Mesodermal cell (in vitro differentiated cells): Measurements from ENCODE around the gene STON1.
"Not testable (repeated sequence)": the region's sequence is repeated elsewhere in the genome, so short reads cannot be mapped to it uniquely, and the experiment has no call there.

Experiments
- H3K27ac ChIP-seq: 2 replicates; pipeline ENCODE4 v1.7.0; 2013; ENCODE audit warnings: mild to moderate bottlenecking, low read depth, low read length, moderate library complexity; ENCODE audit not compliant: severe bottlenecking
- H3K36me3 ChIP-seq: 2 replicates; pipeline ENCODE4 v1.7.1; 2013; ENCODE audit warnings: mild to moderate bottlenecking, low read length, moderate library complexity; ENCODE audit not compliant: control insufficient read depth, insufficient read depth
- H3K4me1 ChIP-seq: one replicate; pipeline ENCODE4 v1.7.1; 2013; ENCODE audit warnings: mild to moderate bottlenecking, low read length; ENCODE audit not compliant: insufficient read depth, control insufficient read depth, poor library complexity, severe bottlenecking
- H3K4me3 ChIP-seq: 2 replicates; pipeline ENCODE4 v1.7.0; 2013; ENCODE audit warnings: low read length, control low read depth, mild to moderate bottlenecking; ENCODE audit not compliant: insufficient read depth, poor library complexity, severe bottlenecking; ENCODE audit errors: extremely low read depth
- H3K9me3 ChIP-seq: 2 replicates; pipeline ENCODE4 v1.7.1; 2013; ENCODE audit warnings: mild to moderate bottlenecking, low read length, moderate library complexity; ENCODE audit not compliant: control insufficient read depth
- WGBS, 2 experiments: methylation state at CpG; one replicate each; pipeline ENCODE4 v1.1.5; 2013; ENCODE audit warnings: missing lambda C conversion rate in 2 of 2; ENCODE audit not compliant: insufficient coverage in 2 of 2; 5-methylcytosine and 5-hydroxymethylcytosine counted together

The STON1 gene

GRCh38 chr2:48619526-48619925 lies 89.6 kb downstream of the STON1 start:
- Histone ChIP-seq H3K9me3 (no peaks in the 10 kb centered on the region), H3K36me3 (no peaks in the 10 kb centered on the region), H3K4me3 (no peak overlapping the region), H3K27ac (no peak overlapping the region), H3K4me1 (no peaks in the 10 kb centered on the region)
- WGBS, 2 experiments, result 95 to 100% methylated on average over 1 to 2 of the region's 2 CpGs

GRCh38 chr2:48620604-48621003 lies 90.7 kb downstream of the STON1 start:
- no peak overlapping the region for H3K4me3 ChIP-seq
- no peaks in the 10 kb centered on the region for H3K9me3 ChIP-seq
- H3K36me3 ChIP-seq, result no peaks in the 10 kb centered on the region
- H3K27ac ChIP-seq, result no peak overlapping the region
- H3K4me1 ChIP-seq, result no peaks in the 10 kb centered on the region
- WGBS, 2 experiments, result 83 to 85% methylated on average over 2 to 4 of the region's 7 CpGs

GRCh38 chr2:48622691-48623090 lies 92.7 kb downstream of the STON1 start:
- not testable (repeated sequence) for H3K9me3 ChIP-seq, H3K4me1 ChIP-seq, H3K36me3 ChIP-seq, H3K4me3 ChIP-seq, H3K27ac ChIP-seq
- 86 to 100% methylated on average over 1 to 3 of the region's 5 CpGs for WGBS, 2 experiments

- H3K4me3 ChIP-seq, result no peak overlapping the region
- no peaks in the 10 kb centered on the region for H3K9me3 ChIP-seq
- H3K27ac ChIP-seq, result no peak overlapping the region
- WGBS, 2 experiments, result no CpG with 5 or more reads among the region's 2 CpGs
- no peaks in the 10 kb centered on the region for H3K4me1 ChIP-seq
- H3K36me3 ChIP-seq, result no peaks in the 10 kb centered on the region
Measured at GRCh38 chr2:48624696-48625095, 94.7 kb downstream of the STON1 start.

GRCh38 chr2:48626047-48626446 lies 96.1 kb downstream of the STON1 start:
- Histone ChIP-seq H3K36me3 (no peaks in the 10 kb centered on the region), H3K4me1 (no peaks in the 10 kb centered on the region), H3K27ac (no peak overlapping the region), H3K9me3 (no peaks in the 10 kb centered on the region), H3K4me3 (no peak overlapping the region)

GRCh38 chr2:48633143-48633542 lies 103.2 kb downstream of the STON1 start:
- Histone ChIP-seq H3K9me3 (peaks cover 4% of the 10 kb centered on the region), H3K36me3 (no peaks in the 10 kb centered on the region), H3K4me1 (no peaks in the 10 kb centered on the region), H3K27ac (no peak overlapping the region), H3K4me3 (no peak overlapping the region)
- 68 to 85% methylated on average over 2 of the region's 5 CpGs for WGBS, 2 experiments

- Histone ChIP-seq H3K9me3 (peaks cover 4% of the 10 kb centered on the region), H3K4me1 (no peaks in the 10 kb centered on the region)
Measured at GRCh38 chr2:48635786-48636185, 105.8 kb downstream of the STON1 start.

GRCh38 chr2:48638261-48638660 lies 108.3 kb downstream of the STON1 start:
- H3K27ac ChIP-seq, result no peak overlapping the region
- 60 to 100% methylated on average over 1 of the region's 1 CpG for WGBS, 2 experiments
- peaks cover 4% of the 10 kb centered on the region for H3K9me3 ChIP-seq
- H3K4me3 ChIP-seq, result no peak overlapping the region
- no peaks in the 10 kb centered on the region for H3K4me1 ChIP-seq
- no peaks in the 10 kb centered on the region for H3K36me3 ChIP-seq

More at GRCh38 chr2:48635786-48636185, 105.8 kb downstream of the STON1 start:
- no peak overlapping the region for H3K27ac ChIP-seq
- H3K36me3 ChIP-seq, result no peaks in the 10 kb centered on the region
- H3K4me3 ChIP-seq, result no peak overlapping the region
- WGBS, 2 experiments, result no CpG with 5 or more reads among the region's 2 CpGs
